HepG2 (cell line): Measurements from ENCODE around the gene ZNF511. TPM values are rescaled to one million over a fixed set of nuclear protein-coding genes. Genes with fewer than 3 reads are reported as not detected.
A peak's percentile ranks its signal among the peaks of the same experiment; 100 is the strongest.

ENCODE experiments used
- ASH2L ChIP-seq: fragments of 300-600, 200-600 bp; sonication (generic); IDR thresholded peaks from 2 replicates; pipeline ENCODE4 v1.7.0; 2017; ENCODE audit warnings: low read depth, mild to moderate bottlenecking, moderate library complexity, mixed read lengths, low read length; ENCODE audit not compliant: insufficient read length
- BRF2 ChIP-seq: sonication (generic); formaldehyde crosslinking; IDR thresholded peaks from 2 replicates; pipeline ENCODE4 v1.8.1; 2022; ENCODE audit warnings: mild to moderate bottlenecking, missing genetic modification reagents
- CREB1 ChIP-seq, 2 experiments: fragments of 450-650 bp in 1 of 2; IDR thresholded peaks; 2 replicates each; pipeline ENCODE4 v1.6.1; 2016 to 2017; ENCODE audit warnings: control low read depth in 1 of 2, mild to moderate bottlenecking in 1 of 2, missing compliant biosample characterization in 1 of 2, missing genetic modification characterization in 1 of 2
- GRHL1 ChIP-seq: sonication (generic); formaldehyde crosslinking; conservative IDR thresholded peaks from 2 replicates; pipeline ENCODE4 v1.8.0; 2022; ENCODE audit warnings: missing genetic modification reagents
- IKZF1 ChIP-seq: fragments of 450-650 bp; IDR thresholded peaks from 2 replicates; pipeline ENCODE4 v1.7.1; 2016
- JUND ChIP-seq: sonication (generic); formaldehyde crosslinking; IDR thresholded peaks from 2 replicates; pipeline ENCODE4 v1.8.0; 2022; ENCODE audit warnings: mild to moderate bottlenecking, missing genetic modification reagents
- NCOA2 ChIP-seq: sonication (generic); formaldehyde crosslinking; IDR thresholded peaks from 2 replicates; pipeline ENCODE4 v1.8.0; 2022; ENCODE audit warnings: inconsistent platforms
- NCOA5 ChIP-seq: sonication (generic); formaldehyde crosslinking; IDR thresholded peaks from 2 replicates; pipeline ENCODE4 v1.4.0; 2020; ENCODE audit warnings: missing genetic modification reagents
- NPAS2 ChIP-seq: sonication (generic); formaldehyde crosslinking; IDR thresholded peaks from 2 replicates; pipeline ENCODE4 v1.8.0; 2022; ENCODE audit warnings: mild to moderate bottlenecking, missing genetic modification reagents, borderline replicate concordance
- PHF5A ChIP-seq: IDR thresholded peaks from one replicate; pipeline ENCODE4 v1.6.1; 2018; ENCODE audit warnings: low read depth, missing genetic modification reagents; ENCODE audit not compliant: unreplicated experiment
- RFX3 ChIP-seq: IDR thresholded peaks from 2 replicates; pipeline ENCODE4 v1.6.1; 2016; ENCODE audit warnings: missing biosample characterization, missing genetic modification reagents
- SMAD1 ChIP-seq: sonication (generic); formaldehyde crosslinking; IDR thresholded peaks from 2 replicates; pipeline ENCODE4 v1.4.0; 2020; ENCODE audit warnings: missing genetic modification reagents, low read depth, mild to moderate bottlenecking, borderline replicate concordance
- YEATS2 ChIP-seq: sonication (generic); formaldehyde crosslinking; IDR thresholded peaks from 2 replicates; pipeline ENCODE4 v1.4.0; 2020; ENCODE audit warnings: missing genetic modification reagents, borderline replicate concordance
- ZBED4 ChIP-seq: sonication (generic); formaldehyde crosslinking; IDR thresholded peaks from 2 replicates; pipeline ENCODE4 v1.4.0; 2020; ENCODE audit warnings: missing genetic modification reagents, borderline replicate concordance
- ZFP90 ChIP-seq: sonication (generic); formaldehyde crosslinking; IDR thresholded peaks from 2 replicates; pipeline ENCODE4 v1.8.0; 2022; ENCODE audit warnings: missing genetic modification reagents, mild to moderate bottlenecking, inconsistent platforms, borderline replicate concordance
- ZNF205 ChIP-seq: IDR thresholded peaks from 2 replicates; pipeline ENCODE4 v1.6.1; 2018; ENCODE audit warnings: missing biosample characterization, missing genetic modification reagents
- ZNF207 ChIP-seq: fragments of 450-650 bp; IDR thresholded peaks from 2 replicates; pipeline ENCODE4 v1.6.1; 2016; ENCODE audit warnings: antibody characterized with exemption, borderline replicate concordance
- ZNF281 ChIP-seq: sonication (generic); formaldehyde crosslinking; IDR thresholded peaks from 2 replicates; pipeline ENCODE4 v1.4.0; 2020; ENCODE audit warnings: missing genetic modification reagents, borderline replicate concordance
- ZNF569 ChIP-seq: sonication (generic); formaldehyde crosslinking; IDR thresholded peaks from 2 replicates; pipeline ENCODE4 v1.5.0; 2020; ENCODE audit warnings: mild to moderate bottlenecking, missing genetic modification reagents, moderate library complexity, borderline replicate concordance
- ZNF572 ChIP-seq: sonication (generic); formaldehyde crosslinking; IDR thresholded peaks from 2 replicates; pipeline ENCODE4 v1.5.1; 2020; ENCODE audit warnings: mild to moderate bottlenecking, missing genetic modification reagents
- polyA plus RNA-seq, 8 experiments: library from polyadenylated mRNA; depleted of rRNA in 3 of 8; stranded (reverse) in 7 of 8; unstranded in 1 of 8; fragments of >200 nt; fragmentation: Illumina TruSeq in 4 of 8; extraction: Trizol in 4 of 8; gene quantifications; 2 replicates each; pipeline versions ENCODE4 v1.2.1 to v1.2.3, GENCODE V29; 2011 to 2016; ENCODE audit warnings: low read depth in 4 of 8, missing spikeins in 1 of 8, mixed read lengths in 1 of 8; ENCODE audit not compliant: insufficient read depth in 1 of 8
- total RNA-seq, 5 experiments: library from RNA; depleted of rRNA; stranded (reverse); fragments of >200 nt; fragmentation: Illumina TruSeq; extraction: Trizol; gene quantifications; 2 replicates each; pipeline ENCODE4 v1.2.3, GENCODE V29; 2016; ENCODE audit warnings: low read depth in 1 of 5

ZNF511 gene
- total and polyA plus RNA-seq, 2 of the 13 experiments (the other 11 are each of a cell fraction or from before 2014, with no cell fraction given), result 35.6 to 66.4 TPM

GRCh38 chr10:133347710-133348517 lies 39.2 kb downstream of the ZNF511 start (continued):
- TF ChIP-seq ZNF281 (CRISPR knock-in tag), result no peak
- no peak for TF ChIP-seq SMAD1 (CRISPR knock-in tag)
- no peak; the same call in 1 of the 2 replicates for TF ChIP-seq ZBED4 (CRISPR knock-in tag)
- peak; percentile 92 for TF ChIP-seq JUND (CRISPR knock-in tag)
- no peak for TF ChIP-seq GRHL1
- TF ChIP-seq ASH2L, result no peak
- TF ChIP-seq ZNF205 (CRISPR knock-in tag), result no peak
- TF ChIP-seq ZFP90 (CRISPR knock-in tag), result no peak
- TF ChIP-seq ZNF569 (CRISPR knock-in tag), result no peak
- TF ChIP-seq NPAS2 (CRISPR knock-in tag), result no peak
- TF ChIP-seq NCOA5 (CRISPR knock-in tag), result no peak
- no peak for TF ChIP-seq PHF5A (CRISPR knock-in tag)
- no peak for TF ChIP-seq ZNF572 (CRISPR knock-in tag)
- TF ChIP-seq ZNF207, result no peak
- no peak for TF ChIP-seq NCOA2 (CRISPR knock-in tag)
- TF ChIP-seq BRF2, result no peak
- no peak for TF ChIP-seq YEATS2 (CRISPR knock-in tag)
- no peak for TF ChIP-seq CREB1 (IDR thresholded peaks at IDR 0.05)
- no peak for TF ChIP-seq CREB1 (CRISPR knock-in tag; IDR thresholded peaks at IDR 0.05)
- no peak for TF ChIP-seq IKZF1
- TF ChIP-seq RFX3, result no peak
